ENCODE results near the gene ADGRB3. TPM values are rescaled to one million over a fixed set of nuclear protein-coding genes. Genes with fewer than 3 reads are reported as not detected.
A peak's percentile ranks its signal among the peaks of the same experiment; 100 is the strongest.

Gene ADGRB3
- total RNA-seq, 1 experiment from 2014 or later = not detected

DNA sequence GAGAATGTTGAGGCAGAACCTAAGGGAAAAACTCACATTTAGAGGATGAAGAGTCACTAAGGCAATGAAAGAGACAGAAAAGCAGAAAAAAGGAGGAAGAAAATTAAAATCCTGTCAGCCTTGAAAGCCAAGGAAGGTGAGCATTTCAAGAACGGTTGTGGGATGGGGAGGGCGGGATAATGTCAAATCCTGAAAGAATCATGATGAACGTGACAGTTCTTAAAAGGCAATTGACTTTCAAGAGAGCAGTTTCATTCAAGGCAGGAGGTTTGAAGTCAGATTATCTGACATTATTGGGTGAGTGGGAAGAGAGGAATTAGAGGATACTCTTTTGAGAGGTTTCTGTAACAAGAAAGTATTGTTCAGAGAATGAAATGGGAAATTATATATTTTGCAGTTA lies 284.5 kb downstream of the ADGRB3 start:
- no peaks in the 10 kb centered on the region for H3K27me3 ChIP-seq (ENCODE audit: low read length)
- no peak overlapping the region for H2AFZ ChIP-seq (ENCODE audit: low read length)
- no peaks in the 10 kb centered on the region for H4K20me1 ChIP-seq (ENCODE audit: insufficient read depth, low read depth, low read length)
- H3K36me3 ChIP-seq (ENCODE audit: insufficient read depth, low read length) = no peaks in the 10 kb centered on the region
- no peaks in the 10 kb centered on the region for H3K9me3 ChIP-seq (ENCODE audit: low read length)
- no peak overlapping the region for H3K27ac ChIP-seq (ENCODE audit: low read length)
- H3K79me2 ChIP-seq (ENCODE audit: low read length) = no peaks in the 10 kb centered on the region
- H3K9ac ChIP-seq (ENCODE audit: low read length) = no peak overlapping the region
- H3K4me3 ChIP-seq (ENCODE audit: low read length) = no peak overlapping the region
- no peak overlapping the region for H3K4me2 ChIP-seq (ENCODE audit: low read depth, low read length, poor library complexity, severe bottlenecking)
- H3K4me1 ChIP-seq (ENCODE audit: low read length) = no peaks in the 10 kb centered on the region
- no peaks in the 10 kb centered on the region for H3K9me2 ChIP-seq (replicated peaks; ENCODE audit: insufficient read depth, low read length)
- no peak for DNase-seq

DNA sequence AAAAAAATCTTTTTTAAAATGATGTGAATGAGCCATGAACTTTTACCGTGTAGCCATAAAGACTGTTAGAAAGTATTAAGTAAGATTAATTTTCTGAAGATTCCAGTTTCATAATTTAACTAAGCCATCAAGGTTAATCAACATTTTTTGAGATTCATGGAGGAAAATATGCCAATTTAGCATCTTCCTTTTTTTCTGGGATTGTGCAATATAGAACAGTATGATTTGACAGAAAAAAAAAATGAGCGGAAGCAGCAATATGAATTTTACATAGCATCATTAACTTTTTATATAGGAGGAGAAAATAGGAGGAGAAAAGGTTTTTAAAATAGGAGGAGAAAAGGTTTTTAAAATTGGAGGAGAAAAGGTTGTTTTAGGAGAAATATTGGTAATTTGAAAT lies 306.3 kb downstream of the ADGRB3 start:
- H3K27me3 ChIP-seq (ENCODE audit: low read length) = no peaks in the 10 kb centered on the region
- no peak overlapping the region for H3K4me2 ChIP-seq (ENCODE audit: low read depth, low read length, poor library complexity, severe bottlenecking)
- no peaks in the 10 kb centered on the region for H4K20me1 ChIP-seq (ENCODE audit: insufficient read depth, low read depth, low read length)
- H3K9me2 ChIP-seq (replicated peaks; ENCODE audit: insufficient read depth, low read length) = no peaks in the 10 kb centered on the region
- no peaks in the 10 kb centered on the region for H3K36me3 ChIP-seq (ENCODE audit: insufficient read depth, low read length)
- no peak overlapping the region for H3K4me3 ChIP-seq (ENCODE audit: low read length)
- no peak overlapping the region for H3K27ac ChIP-seq (ENCODE audit: low read length)
- H3K79me2 ChIP-seq (ENCODE audit: low read length) = no peaks in the 10 kb centered on the region
- no peak overlapping the region for H3K9ac ChIP-seq (ENCODE audit: low read length)
- H3K4me1 ChIP-seq (ENCODE audit: low read length) = no peaks in the 10 kb centered on the region
- no peaks in the 10 kb centered on the region for H3K9me3 ChIP-seq (ENCODE audit: low read length)
- no peak for DNase-seq
- no peak overlapping the region for H2AFZ ChIP-seq (ENCODE audit: low read length)

DNA sequence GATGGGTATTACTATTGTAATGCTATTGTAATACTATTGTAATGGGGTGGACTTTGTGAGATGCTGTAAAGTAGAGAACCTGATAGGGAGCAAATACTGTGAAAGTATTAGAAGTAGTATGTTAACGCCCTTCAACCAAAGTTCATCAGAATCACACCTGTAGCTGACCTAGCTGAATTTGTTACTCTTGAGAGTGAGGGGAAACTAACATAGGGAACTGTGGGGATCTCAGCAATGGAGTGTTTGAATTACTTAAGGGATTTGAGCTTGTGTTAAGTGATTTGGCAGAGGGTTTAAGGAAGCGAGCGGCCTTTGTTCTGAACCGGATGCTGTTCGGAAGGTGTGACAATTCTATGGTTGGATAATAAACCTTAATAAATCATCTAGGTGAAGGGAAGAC lies 312.6 kb downstream of the ADGRB3 start:
- Histone ChIP-seq H3K79me2 (ENCODE audit: low read length) (no peaks in the 10 kb centered on the region), H3K9me3 (ENCODE audit: low read length) (no peaks in the 10 kb centered on the region), H3K36me3 (ENCODE audit: insufficient read depth, low read length) (no peaks in the 10 kb centered on the region), H2AFZ (ENCODE audit: low read length) (no peak overlapping the region), H3K4me1 (ENCODE audit: low read length) (no peaks in the 10 kb centered on the region), H3K9me2 (replicated peaks; ENCODE audit: insufficient read depth, low read length) (no peaks in the 10 kb centered on the region), H3K27me3 (ENCODE audit: low read length) (no peaks in the 10 kb centered on the region), H3K9ac (ENCODE audit: low read length) (no peak overlapping the region), H3K4me3 (ENCODE audit: low read length) (no peak overlapping the region), H3K27ac (ENCODE audit: low read length) (no peak overlapping the region), H4K20me1 (ENCODE audit: insufficient read depth, low read depth, low read length) (no peaks in the 10 kb centered on the region), H3K4me2 (ENCODE audit: low read depth, low read length, poor library complexity, severe bottlenecking) (no peak overlapping the region)
- no peak for DNase-seq

GRCh38 chr6:68951270-68951669 lies 316.2 kb downstream of the ADGRB3 start:
- Histone ChIP-seq H2AFZ (ENCODE audit: low read length) (no peak overlapping the region), H3K79me2 (ENCODE audit: low read length) (no peaks in the 10 kb centered on the region), H3K4me2 (ENCODE audit: low read depth, low read length, poor library complexity, severe bottlenecking) (no peak overlapping the region), H3K27me3 (ENCODE audit: low read length) (no peaks in the 10 kb centered on the region), H3K4me1 (ENCODE audit: low read length) (no peaks in the 10 kb centered on the region), H3K9me3 (ENCODE audit: low read length) (no peaks in the 10 kb centered on the region), H3K27ac (ENCODE audit: low read length) (no peak overlapping the region), H3K36me3 (ENCODE audit: insufficient read depth, low read length) (no peaks in the 10 kb centered on the region), H4K20me1 (ENCODE audit: insufficient read depth, low read depth, low read length) (no peaks in the 10 kb centered on the region), H3K9ac (ENCODE audit: low read length) (no peak overlapping the region), H3K9me2 (replicated peaks; ENCODE audit: insufficient read depth, low read length) (no peaks in the 10 kb centered on the region), H3K4me3 (ENCODE audit: low read length) (no peak overlapping the region)
- DNase-seq = no peak

GRCh38 chr6:68958327-68958726 lies 323.2 kb downstream of the ADGRB3 start:
- H3K9me2 ChIP-seq (replicated peaks; ENCODE audit: insufficient read depth, low read length) = no peaks in the 10 kb centered on the region
- no peak overlapping the region for H3K9ac ChIP-seq (ENCODE audit: low read length)
- H3K4me2 ChIP-seq (ENCODE audit: low read depth, low read length, poor library complexity, severe bottlenecking) = no peak overlapping the region
- no peaks in the 10 kb centered on the region for H3K79me2 ChIP-seq (ENCODE audit: low read length)
- H3K27ac ChIP-seq (ENCODE audit: low read length) = no peak overlapping the region
- H4K20me1 ChIP-seq (ENCODE audit: insufficient read depth, low read depth, low read length) = no peaks in the 10 kb centered on the region
- H3K27me3 ChIP-seq (ENCODE audit: low read length) = no peaks in the 10 kb centered on the region
- H3K9me3 ChIP-seq (ENCODE audit: low read length) = no peaks in the 10 kb centered on the region
- DNase-seq = no peak
- no peak overlapping the region for H2AFZ ChIP-seq (ENCODE audit: low read length)
- no peak overlapping the region for H3K4me3 ChIP-seq (ENCODE audit: low read length)
- H3K4me1 ChIP-seq (ENCODE audit: low read length) = no peaks in the 10 kb centered on the region
- H3K36me3 ChIP-seq (ENCODE audit: insufficient read depth, low read length) = no peaks in the 10 kb centered on the region

GRCh38 chr6:68967549-68968300 lies 332.6 kb downstream of the ADGRB3 start:
- Histone ChIP-seq H3K9me3 (ENCODE audit: low read length) (no peaks in the 10 kb centered on the region), H3K4me1 (ENCODE audit: low read length) (no peaks in the 10 kb centered on the region), H3K4me3 (ENCODE audit: low read length) (no peak overlapping the region), H3K4me2 (ENCODE audit: low read depth, low read length, poor library complexity, severe bottlenecking) (no peak overlapping the region), H3K27ac (ENCODE audit: low read length) (no peak overlapping the region), H3K9me2 (replicated peaks; ENCODE audit: insufficient read depth, low read length) (no peaks in the 10 kb centered on the region), H2AFZ (ENCODE audit: low read length) (no peak overlapping the region), H4K20me1 (ENCODE audit: insufficient read depth, low read depth, low read length) (no peaks in the 10 kb centered on the region), H3K79me2 (ENCODE audit: low read length) (no peaks in the 10 kb centered on the region), H3K27me3 (ENCODE audit: low read length) (no peaks in the 10 kb centered on the region), H3K36me3 (ENCODE audit: insufficient read depth, low read length) (no peaks in the 10 kb centered on the region), H3K9ac (ENCODE audit: low read length) (no peak overlapping the region)
- peak; percentile 85 for DNase-seq

GRCh38 chr6:68968301-68968649 lies 333.2 kb downstream of the ADGRB3 start:
- H4K20me1 ChIP-seq (ENCODE audit: insufficient read depth, low read depth, low read length) = no peaks in the 10 kb centered on the region
- H3K4me3 ChIP-seq (ENCODE audit: low read length) = no peak overlapping the region
- H3K27me3 ChIP-seq (ENCODE audit: low read length) = no peaks in the 10 kb centered on the region
- no peaks in the 10 kb centered on the region for H3K9me2 ChIP-seq (replicated peaks; ENCODE audit: insufficient read depth, low read length)
- no peaks in the 10 kb centered on the region for H3K79me2 ChIP-seq (ENCODE audit: low read length)
- no peak for DNase-seq
- H2AFZ ChIP-seq (ENCODE audit: low read length) = no peak overlapping the region
- no peaks in the 10 kb centered on the region for H3K36me3 ChIP-seq (ENCODE audit: insufficient read depth, low read length)
- H3K27ac ChIP-seq (ENCODE audit: low read length) = no peak overlapping the region
- H3K9ac ChIP-seq (ENCODE audit: low read length) = no peak overlapping the region
- H3K4me2 ChIP-seq (ENCODE audit: low read depth, low read length, poor library complexity, severe bottlenecking) = no peak overlapping the region
- H3K9me3 ChIP-seq (ENCODE audit: low read length) = no peaks in the 10 kb centered on the region
- H3K4me1 ChIP-seq (ENCODE audit: low read length) = no peaks in the 10 kb centered on the region

DNA sequence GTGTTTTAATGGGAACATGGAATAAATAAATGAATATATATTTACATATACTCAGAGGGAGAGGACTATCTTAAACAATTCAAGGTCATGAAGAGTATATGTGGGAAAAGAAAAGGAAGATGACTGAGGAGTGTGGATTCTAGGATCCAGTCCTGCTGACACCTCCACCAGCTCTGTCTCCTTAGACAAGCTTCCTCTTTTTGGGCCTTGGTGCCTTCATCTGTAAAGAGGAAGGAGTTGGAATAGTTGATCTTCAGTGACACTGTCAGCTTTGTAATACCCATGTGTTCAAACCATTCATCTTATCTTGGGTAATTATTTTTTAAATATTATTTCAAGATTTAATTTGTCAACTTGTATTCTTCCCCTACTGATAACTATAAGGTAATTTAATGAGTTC lies 338.0 kb downstream of the ADGRB3 start:
- Histone ChIP-seq H3K4me1 (ENCODE audit: low read length) (no peaks in the 10 kb centered on the region), H3K79me2 (ENCODE audit: low read length) (no peaks in the 10 kb centered on the region), H3K27ac (ENCODE audit: low read length) (no peak overlapping the region), H3K4me2 (ENCODE audit: low read depth, low read length, poor library complexity, severe bottlenecking) (no peak overlapping the region), H3K27me3 (ENCODE audit: low read length) (no peaks in the 10 kb centered on the region), H3K9ac (ENCODE audit: low read length) (no peak overlapping the region), H2AFZ (ENCODE audit: low read length) (no peak overlapping the region), H3K4me3 (ENCODE audit: low read length) (no peak overlapping the region), H4K20me1 (ENCODE audit: insufficient read depth, low read depth, low read length) (no peaks in the 10 kb centered on the region), H3K36me3 (ENCODE audit: insufficient read depth, low read length) (no peaks in the 10 kb centered on the region), H3K9me3 (ENCODE audit: low read length) (no peaks in the 10 kb centered on the region), H3K9me2 (replicated peaks; ENCODE audit: insufficient read depth, low read length) (no peaks in the 10 kb centered on the region)
- no peak for DNase-seq
